ENCODE data around the gene ZBTB17. TPM values are rescaled to one million over a fixed set of nuclear protein-coding genes. Genes with fewer than 3 reads are reported as not detected.

Gene ZBTB17
- polyA plus RNA-seq, 2 of the 4 experiments (the other 2 are of a cell fraction), result 13.8 to 16.5 TPM

DNA sequence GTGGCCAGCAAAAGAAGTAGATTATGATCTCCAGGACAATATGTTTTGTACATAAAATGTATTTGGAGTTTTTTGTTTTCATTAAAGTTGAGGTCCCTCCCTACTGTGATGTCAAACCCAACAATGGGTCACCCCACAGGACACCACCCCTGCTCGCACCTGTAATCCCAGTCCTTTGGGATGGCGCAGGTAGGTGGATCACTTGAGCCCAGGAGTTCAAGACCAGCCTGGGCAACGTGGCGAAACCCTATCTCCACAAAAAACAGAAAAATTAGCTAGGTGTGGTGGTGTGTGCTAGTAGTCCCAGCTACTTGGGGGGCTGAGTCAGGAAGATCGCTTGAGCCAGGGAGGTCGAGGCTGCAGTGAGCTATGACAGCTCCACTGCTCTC, 9.0 kb downstream of the ZBTB17 start (continued):
- TF ChIP-seq FOSL2 (IDR thresholded peaks at IDR 0.05) (no peak), FOSL2 (CRISPR knock-in tag; IDR thresholded peaks at IDR 0.05) (no peak)

DNA sequence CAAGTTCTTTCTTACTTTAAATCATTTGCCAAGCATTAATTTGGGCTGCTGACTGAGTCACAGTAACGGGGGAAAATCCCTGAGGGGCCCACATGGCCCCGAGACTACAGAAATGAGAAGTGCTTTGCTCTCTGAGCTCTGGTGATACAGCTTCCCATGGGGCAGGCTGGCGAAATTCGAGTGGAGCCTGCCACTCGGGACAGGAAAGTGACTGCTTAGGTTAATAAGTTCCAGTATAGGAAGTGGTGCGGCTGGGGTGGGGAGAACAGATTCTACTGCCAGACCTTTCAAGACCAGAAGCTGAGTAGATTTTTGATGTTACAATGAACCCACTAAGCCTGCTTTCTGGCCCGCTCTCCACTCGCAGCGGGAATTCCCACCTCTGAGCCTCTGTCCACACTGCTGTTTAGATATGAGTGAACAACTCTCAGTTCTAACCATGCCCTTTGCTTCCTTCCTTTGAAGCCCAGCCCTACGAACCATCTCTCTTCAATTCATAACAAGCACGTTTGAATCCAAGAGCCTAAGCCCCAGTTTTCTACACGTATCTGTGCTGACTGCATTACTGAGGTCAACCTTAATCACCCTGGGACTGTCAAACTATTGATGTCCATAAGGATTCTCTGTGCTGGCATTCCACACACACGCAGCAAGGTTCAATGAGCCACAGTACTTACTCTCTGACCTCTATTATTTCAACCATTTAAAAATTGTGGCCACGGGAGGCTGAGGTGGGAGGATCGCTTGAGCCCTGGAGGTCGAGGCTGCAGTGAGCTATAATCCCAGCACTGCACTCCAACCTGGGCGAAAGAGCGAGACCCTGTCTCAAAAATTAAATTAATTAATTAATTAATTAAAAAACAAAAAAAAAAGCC, 9.6 kb downstream of the ZBTB17 start:
- no peak for TF ChIP-seq EHMT2 (IDR thresholded peaks at IDR 0.05; ENCODE audit: low read depth)
- no peak for TF ChIP-seq HDAC2 (IDR thresholded peaks at IDR 0.05)
- TF ChIP-seq ATOH8 (CRISPR knock-in tag; IDR thresholded peaks at IDR 0.05; ENCODE audit: low read depth), result no peak
- no peak for TF ChIP-seq SREBF2 (IDR thresholded peaks at IDR 0.05)
- TF ChIP-seq HEYL (CRISPR knock-in tag; IDR thresholded peaks at IDR 0.05), result no peak
- TF ChIP-seq, protein P1, sequence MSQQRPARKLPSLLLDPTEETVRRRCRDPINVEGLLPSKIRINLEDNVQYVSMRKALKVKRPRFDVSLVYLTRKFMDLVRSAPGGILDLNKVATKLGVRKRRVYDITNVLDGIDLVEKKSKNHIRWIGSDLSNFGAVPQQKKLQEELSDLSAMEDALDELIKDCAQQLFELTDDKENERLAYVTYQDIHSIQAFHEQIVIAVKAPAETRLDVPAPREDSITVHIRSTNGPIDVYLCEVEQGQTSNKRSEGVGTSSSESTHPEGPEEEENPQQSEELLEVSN (IDR thresholded peaks at IDR 0.05; ENCODE audit: borderline replicate concordance, low read depth), result no peak
- Histone ChIP-seq H3K9me3 (peaks cover 8% of the 10 kb centered on the region; the same call in 1 of the 3 replicates), H3K27ac (no peak overlapping the region), H3K4me3 (no peak overlapping the region), H3K4me2 (no peak overlapping the region), H3K4me1 (peaks cover 7% of the 10 kb centered on the region; the same call in 1 of the 3 replicates)
- 79% methylated on average over 18 of the region's 18 CpGs for WGBS (ENCODE audit: missing lambda C conversion rate)
- no peak for ATAC-seq
- ChIA-PET POLR2A (no interaction called here), CTCF (no interaction called here)
- no peak for FAIRE-seq
- DNase-seq (ENCODE audit: low read depth in 1 of 2, low spot score in 1 of 2), result no peak

DNA sequence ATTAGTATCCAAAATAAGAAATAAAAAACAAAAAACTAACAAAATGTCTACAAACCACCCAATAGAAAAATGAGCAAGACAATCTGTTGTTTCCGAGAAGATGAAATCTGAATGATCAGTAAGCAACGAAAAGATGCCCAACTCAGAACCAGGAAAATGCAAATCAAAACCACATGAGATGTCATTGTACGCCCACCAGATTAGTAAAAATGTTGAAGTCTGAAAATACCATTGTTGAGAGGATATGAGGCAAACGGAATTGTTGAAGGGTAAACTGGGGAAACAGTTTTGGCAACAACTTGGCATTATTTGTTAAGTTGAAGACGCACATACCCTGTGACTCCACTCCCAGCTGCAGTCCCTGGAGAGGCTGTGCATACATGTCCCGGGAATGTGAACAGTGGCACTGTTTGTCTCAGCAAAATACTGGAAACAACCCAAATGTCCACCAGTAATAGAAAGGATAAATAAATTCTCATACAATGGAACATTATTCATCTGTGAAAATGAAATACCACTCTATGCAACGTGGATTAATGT, 10.6 kb downstream of the ZBTB17 start:
- no peak for DNase-seq (ENCODE audit: low read depth in 1 of 2, low spot score in 1 of 2)
- no peak for ATAC-seq
- POLR2A ChIA-PET, result no interaction called here
- Histone ChIP-seq H3K4me2 (no peak overlapping the region), H3K9me3 (peaks cover 8% of the 10 kb centered on the region; the same call in 1 of the 3 replicates), H3K27ac (no peak overlapping the region), H3K4me1 (peaks cover 7% of the 10 kb centered on the region; the same call in 1 of the 3 replicates), H3K4me3 (no peak overlapping the region)
- CTCF ChIA-PET, result no interaction called here
- FAIRE-seq, result no peak
- TF ChIP-seq HEYL (CRISPR knock-in tag; IDR thresholded peaks at IDR 0.05), result no peak
- TF ChIP-seq FOXS1 (CRISPR knock-in tag; IDR thresholded peaks at IDR 0.05), result no peak
- no peak for TF ChIP-seq HOXA7 (CRISPR knock-in tag; IDR thresholded peaks at IDR 0.05)
- TF ChIP-seq, protein P2, sequence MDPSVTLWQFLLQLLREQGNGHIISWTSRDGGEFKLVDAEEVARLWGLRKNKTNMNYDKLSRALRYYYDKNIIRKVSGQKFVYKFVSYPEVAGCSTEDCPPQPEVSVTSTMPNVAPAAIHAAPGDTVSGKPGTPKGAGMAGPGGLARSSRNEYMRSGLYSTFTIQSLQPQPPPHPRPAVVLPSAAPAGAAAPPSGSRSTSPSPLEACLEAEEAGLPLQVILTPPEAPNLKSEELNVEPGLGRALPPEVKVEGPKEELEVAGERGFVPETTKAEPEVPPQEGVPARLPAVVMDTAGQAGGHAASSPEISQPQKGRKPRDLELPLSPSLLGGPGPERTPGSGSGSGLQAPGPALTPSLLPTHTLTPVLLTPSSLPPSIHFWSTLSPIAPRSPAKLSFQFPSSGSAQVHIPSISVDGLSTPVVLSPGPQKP (IDR thresholded peaks at IDR 0.05; ENCODE audit: low read depth, low read length), result no peak
- TF ChIP-seq HDAC2 (IDR thresholded peaks at IDR 0.05), result no peak
- TF ChIP-seq FOSL2 (IDR thresholded peaks at IDR 0.05), result no peak
- no peak for TF ChIP-seq FOSL2 (CRISPR knock-in tag; IDR thresholded peaks at IDR 0.05)
- TF ChIP-seq JUN (IDR thresholded peaks at IDR 0.05), result no peak
- no peak for TF ChIP-seq SREBF2 (IDR thresholded peaks at IDR 0.05)
- TF ChIP-seq SMC3 (IDR thresholded peaks at IDR 0.05), result no peak
- no peak for TF ChIP-seq GATA3 (IDR thresholded peaks at IDR 0.05; ENCODE audit: borderline replicate concordance)
- TF ChIP-seq POLR2A (IDR thresholded peaks at IDR 0.05; ENCODE audit: low read length), result no peak
- no peak for TF ChIP-seq RCOR1 (IDR thresholded peaks at IDR 0.05; ENCODE audit: low read depth, low read length)
- TF ChIP-seq MAX (IDR thresholded peaks at IDR 0.05), result no peak
- TF ChIP-seq RFX5 (IDR thresholded peaks at IDR 0.05), result no peak
- TF ChIP-seq EHF (CRISPR knock-in tag; IDR thresholded peaks at IDR 0.05), result no peak
- TF ChIP-seq NFE2L2 (conservative IDR thresholded peaks at IDR 0.05; ENCODE audit: low read length), result no peak
- no peak for TF ChIP-seq ATOH8 (CRISPR knock-in tag; IDR thresholded peaks at IDR 0.05; ENCODE audit: low read depth)
- TF ChIP-seq MYC (IDR thresholded peaks at IDR 0.05; ENCODE audit: borderline replicate concordance, low read length), result no peak
- no peak for TF ChIP-seq ZFP36 (IDR thresholded peaks at IDR 0.05; ENCODE audit: borderline replicate concordance, partially characterized antibody)
- 74% methylated on average over 7 of the region's 7 CpGs for WGBS (ENCODE audit: missing lambda C conversion rate)
